Neuronal stem cell (in vitro differentiated cells): ENCODE data around the gene RALGAPA2.

ENCODE experiments used
- DNase-seq: peaks from one replicate; pipeline ENCODE4 v3.0.0-alpha.2; 2013; ENCODE audit warnings: low spot score
- H2AFZ ChIP-seq: one replicate; pipeline ENCODE4 v1.6.1; 2013; ENCODE audit warnings: mild to moderate bottlenecking, low read length, inconsistent platforms
- H2AK5ac ChIP-seq: 2 replicates; pipeline ENCODE4 v1.6.1; 2013; ENCODE audit warnings: low read depth, mild to moderate bottlenecking, inconsistent platforms, low read length, moderate library complexity, mixed read lengths
- H2BK120ac ChIP-seq: 2 replicates; pipeline ENCODE4 v1.6.1; 2013; ENCODE audit warnings: low read depth, mild to moderate bottlenecking, inconsistent platforms, low read length, moderate library complexity, mixed read lengths
- H2BK12ac ChIP-seq: one replicate; pipeline ENCODE4 v1.6.1; 2013; ENCODE audit warnings: low read length, inconsistent platforms
- H2BK15ac ChIP-seq: 2 replicates; pipeline ENCODE4 v1.6.1; 2013; ENCODE audit warnings: mild to moderate bottlenecking, low read length, inconsistent platforms, mixed read lengths
- H2BK5ac ChIP-seq: one replicate; pipeline ENCODE4 v1.6.1; 2013; ENCODE audit warnings: inconsistent platforms, mild to moderate bottlenecking, low read length, moderate library complexity
- H3K14ac ChIP-seq: one replicate; pipeline ENCODE4 v1.6.1; 2013; ENCODE audit warnings: low read length, inconsistent platforms
- H3K18ac ChIP-seq: 2 replicates; pipeline ENCODE4 v1.6.1; 2013; ENCODE audit warnings: low read length, inconsistent platforms
- H3K23ac ChIP-seq: 2 replicates; pipeline ENCODE4 v1.6.1; 2013; ENCODE audit warnings: low read depth, mild to moderate bottlenecking, mixed read lengths, low read length, inconsistent platforms; ENCODE audit not compliant: poor library complexity
- H3K27ac ChIP-seq: replicated peaks from 3 replicates; pipeline ENCODE4 v1.5.1; 2013; ENCODE audit warnings: low read length, inconsistent platforms
- H3K27me3 ChIP-seq, 3 experiments: 2 replicates each; pipeline ENCODE4 v1.6.1; 2013; ENCODE audit warnings: low read length in 3 of 3, mild to moderate bottlenecking in 2 of 3, inconsistent platforms in 1 of 3, low read depth in 1 of 3, mixed read lengths in 1 of 3, moderate library complexity in 1 of 3; ENCODE audit not compliant: control insufficient read depth in 3 of 3, insufficient read depth in 3 of 3
- H3K36me3 ChIP-seq, 2 donors: replicated peaks in 1 of 2; 2 replicates each; pipeline ENCODE4 v1.6.1; 2013; ENCODE audit warnings: low read length in 2 of 2; ENCODE audit not compliant: control insufficient read depth in 2 of 2, insufficient read depth in 2 of 2
- H3K4ac ChIP-seq: 2 replicates; pipeline ENCODE4 v1.6.1; 2013; ENCODE audit warnings: inconsistent platforms, mild to moderate bottlenecking, low read length, moderate library complexity
- H3K4me1 ChIP-seq, 2 donors: 1 replicate in 1 of 2; 2 replicates in 1 of 2; pipeline ENCODE4 v1.6.1; 2013; ENCODE audit warnings: low read length in 2 of 2, low read depth in 1 of 2; ENCODE audit not compliant: control insufficient read depth in 2 of 2, insufficient read depth in 1 of 2
- H3K4me2 ChIP-seq: one replicate; pipeline ENCODE4 v1.6.1; 2013; ENCODE audit warnings: mild to moderate bottlenecking, low read length, inconsistent platforms; ENCODE audit not compliant: insufficient read depth, poor library complexity, severe bottlenecking
- H3K4me3 ChIP-seq, 2 donors: 2 replicates each; pipeline ENCODE4 v1.5.1; 2013; ENCODE audit warnings: low read length in 2 of 2, mild to moderate bottlenecking in 2 of 2, inconsistent platforms in 1 of 2, moderate library complexity in 1 of 2
- H3K79me1 ChIP-seq: one replicate; pipeline ENCODE4 v1.6.1; 2013; ENCODE audit warnings: low read depth, mild to moderate bottlenecking, inconsistent platforms, low read length, moderate library complexity
- H3K9ac ChIP-seq: one replicate; pipeline ENCODE4 v1.6.1; 2013; ENCODE audit warnings: mild to moderate bottlenecking, low read depth, low read length, inconsistent platforms; ENCODE audit not compliant: poor library complexity
- H3K9me3 ChIP-seq, 2 donors: replicated peaks in 1 of 2; 2 replicates each; pipeline versions ENCODE3 to v1.6.1; 2013; ENCODE audit warnings: low read length in 2 of 2, mild to moderate bottlenecking in 2 of 2, inconsistent platforms in 1 of 2, low read depth in 1 of 2, mixed read lengths in 1 of 2, moderate library complexity in 1 of 2; ENCODE audit not compliant: control insufficient read depth in 2 of 2, insufficient read depth in 1 of 2
- H4K8ac ChIP-seq: one replicate; pipeline ENCODE4 v1.6.1; 2013; ENCODE audit warnings: low read depth, mild to moderate bottlenecking, inconsistent platforms, low read length, moderate library complexity
- H4K91ac ChIP-seq: one replicate; pipeline ENCODE4 v1.6.1; 2013; ENCODE audit warnings: low read length, low read depth, mild to moderate bottlenecking, inconsistent platforms; ENCODE audit not compliant: poor library complexity
- WGBS, 2 donors: extraction: QIAGEN DNeasy Blood & Tissue Kit; methylation state at CpG; one replicate each; pipeline ENCODE4 v1.1.7; 2013; ENCODE audit warnings: missing lambda C conversion rate in 2 of 2, mixed read lengths in 1 of 2; ENCODE audit not compliant: insufficient read length in 2 of 2, insufficient replicate concordance in 1 of 2; ENCODE audit errors: extremely low coverage in 2 of 2; 5-methylcytosine and 5-hydroxymethylcytosine counted together

The RALGAPA2 gene

DNA sequence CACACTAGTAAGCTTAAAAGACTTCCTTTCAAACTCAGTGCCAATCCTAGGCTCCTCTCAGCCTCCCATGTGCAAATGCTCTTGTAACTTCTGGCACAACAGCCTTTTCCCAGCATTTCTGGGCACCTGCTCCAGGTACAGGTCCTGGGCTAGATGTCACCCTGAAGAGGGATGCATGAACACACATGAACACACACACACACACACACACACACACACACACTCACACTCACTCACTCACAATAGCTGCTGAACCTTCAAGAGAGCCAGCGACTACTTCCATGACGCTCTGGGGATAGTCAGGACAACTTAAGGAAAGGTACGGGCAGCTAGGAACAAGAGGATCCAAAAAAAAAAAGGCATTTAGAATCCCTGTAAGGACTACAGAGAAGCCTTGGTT is 221.8 kb downstream of the RALGAPA2 start:
- Histone ChIP-seq H3K18ac (peak overlapping the region; percentile 1), H4K8ac (no peak overlapping the region), H2BK12ac (no peak overlapping the region), H3K9me3 (peaks cover 0 to 7% of the 10 kb centered on the region in 2 donors), H3K9ac (no peak overlapping the region), H3K4me2 (no peak overlapping the region), H3K4ac (no peak overlapping the region), H3K4me1 (peaks cover 16 to 46% of the 10 kb centered on the region in 2 donors), H2BK5ac (no peak overlapping the region), H3K14ac (no peak overlapping the region), H3K4me3 (no peak overlapping the region), H2BK120ac (no peak overlapping the region), H3K79me1 (no peaks in the 10 kb centered on the region), H4K91ac (no peak overlapping the region), H3K27me3 (no peaks in the 10 kb centered on the region), H2AFZ (no peak overlapping the region), H3K27ac (no peak overlapping the region), H2AK5ac (no peak overlapping the region), H2BK15ac (no peak overlapping the region), H3K23ac (no peak overlapping the region), H3K36me3 (no peaks in the 10 kb centered on the region)
- no peak for DNase-seq
- WGBS, 2 donors: no CpG with 5 or more reads among the region's 3 CpGs

DNA sequence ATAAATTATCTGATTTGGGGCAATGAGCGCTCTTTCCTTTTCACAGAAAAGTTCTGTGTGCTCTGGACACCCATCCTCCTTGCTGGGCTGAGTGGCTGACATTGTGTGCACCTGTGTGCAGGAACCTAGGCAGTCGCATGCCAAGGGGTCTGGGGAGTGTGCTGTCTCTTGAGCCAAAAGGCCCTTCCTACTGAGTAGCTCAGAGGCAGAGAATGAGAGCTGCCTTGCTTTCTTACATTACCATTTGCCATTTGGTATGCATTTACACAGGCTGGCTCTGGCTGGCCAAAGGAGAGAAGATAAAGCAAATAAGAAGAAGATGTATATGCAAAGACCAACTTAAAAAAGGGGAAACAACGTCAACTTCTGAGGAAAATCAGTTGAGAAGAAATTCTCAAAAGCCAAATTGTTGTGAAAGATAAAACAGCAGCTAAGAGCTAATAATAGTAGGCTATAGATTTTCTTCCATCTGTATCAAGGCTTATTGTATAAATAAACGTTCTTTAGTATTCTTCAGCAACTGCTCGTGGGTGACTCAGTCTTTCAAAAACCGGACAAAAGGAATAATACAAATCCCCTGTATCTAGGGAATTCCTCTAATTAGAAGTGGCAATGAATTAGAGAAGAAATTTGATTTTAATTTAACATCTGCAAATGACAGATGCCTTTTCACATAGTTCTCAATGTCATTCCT is 222.6 kb downstream of the RALGAPA2 start:
- no peak overlapping the region for H2BK12ac ChIP-seq
- no CpG with 5 or more reads among the region's 6 CpGs for WGBS, 2 donors
- peaks cover 0 to 7% of the 10 kb centered on the region in 2 donors for H3K9me3 ChIP-seq
- no peak overlapping the region for H2BK120ac ChIP-seq
- no peak overlapping the region for H4K91ac ChIP-seq
- H2BK15ac ChIP-seq: no peak overlapping the region
- H2AK5ac ChIP-seq: no peak overlapping the region
- no peak overlapping the region for H2BK5ac ChIP-seq
- no peak overlapping the region for H3K9ac ChIP-seq
- no peak overlapping the region for H3K4me3 ChIP-seq
- no peaks in the 10 kb centered on the region for H3K79me1 ChIP-seq
- H3K18ac ChIP-seq: no peak overlapping the region
- H2AFZ ChIP-seq: no peak overlapping the region
- H3K14ac ChIP-seq: no peak overlapping the region
- H3K27ac ChIP-seq: no peak overlapping the region
- peaks cover 16 to 46% of the 10 kb centered on the region in 2 donors for H3K4me1 ChIP-seq
- H4K8ac ChIP-seq: no peak overlapping the region
- H3K23ac ChIP-seq: no peak overlapping the region
- DNase-seq: no peak
- no peak overlapping the region for H3K4me2 ChIP-seq
- H3K4ac ChIP-seq: no peak overlapping the region
- H3K36me3 ChIP-seq: no peaks in the 10 kb centered on the region
- H3K27me3 ChIP-seq: no peaks in the 10 kb centered on the region

DNA sequence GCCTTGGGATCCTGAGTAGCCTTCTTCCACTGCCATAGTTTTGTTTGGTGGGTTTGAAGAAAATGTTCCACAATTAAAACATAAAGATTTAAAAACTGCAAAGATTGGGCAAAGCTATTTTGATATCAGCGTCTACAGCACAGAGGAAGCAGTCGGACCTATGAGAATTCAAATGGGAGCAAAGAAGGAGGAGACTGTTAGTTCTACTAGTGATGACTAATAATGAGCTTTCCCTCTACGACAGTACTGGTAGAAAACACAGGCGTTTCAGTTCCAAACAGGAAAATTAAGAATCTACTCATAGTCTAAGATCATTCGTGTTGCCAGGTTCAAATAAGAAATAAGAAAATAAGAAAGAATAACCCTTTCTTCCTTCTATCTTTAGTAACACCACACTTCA is 223.4 kb downstream of the RALGAPA2 start:
- Histone ChIP-seq H3K18ac (no peak overlapping the region), H3K4me3 (no peak overlapping the region), H2BK120ac (no peak overlapping the region), H3K27me3 (no peaks in the 10 kb centered on the region), H3K4me1 (peaks cover 16 to 46% of the 10 kb centered on the region in 2 donors), H3K4ac (no peak overlapping the region), H2BK12ac (no peak overlapping the region), H2AK5ac (no peak overlapping the region), H2AFZ (no peak overlapping the region), H3K23ac (no peak overlapping the region), H2BK5ac (no peak overlapping the region), H4K91ac (no peak overlapping the region), H3K9ac (no peak overlapping the region), H2BK15ac (no peak overlapping the region), H3K4me2 (no peak overlapping the region), H3K79me1 (no peaks in the 10 kb centered on the region), H3K9me3 (peaks cover 0 to 7% of the 10 kb centered on the region in 2 donors), H3K27ac (no peak overlapping the region), H4K8ac (no peak overlapping the region), H3K14ac (no peak overlapping the region), H3K36me3 (no peaks in the 10 kb centered on the region)
- no peak for DNase-seq
- no CpG with 5 or more reads among the region's 5 CpGs for WGBS, 2 donors

DNA sequence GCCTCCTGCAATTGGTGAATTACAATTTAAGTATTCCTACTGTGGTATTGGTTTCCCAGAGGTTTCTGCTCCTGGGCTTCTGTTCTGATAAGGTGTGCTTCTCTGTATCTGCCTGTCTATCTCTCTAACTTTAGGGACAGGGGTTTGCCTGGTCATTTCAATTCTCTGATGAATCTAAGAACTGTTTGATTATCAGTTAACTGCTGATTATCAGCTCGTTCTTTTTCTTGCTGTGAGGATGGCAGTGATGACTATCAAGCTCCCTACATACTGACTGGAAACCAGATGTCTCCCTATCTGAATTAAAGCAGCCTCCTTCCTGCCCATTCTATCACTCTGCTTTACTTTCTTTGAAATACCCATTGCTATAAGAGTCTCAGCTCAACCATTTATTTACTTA is 224.1 kb downstream of the RALGAPA2 start:
- peaks cover 0 to 7% of the 10 kb centered on the region in 2 donors for H3K9me3 ChIP-seq
- H2AK5ac ChIP-seq: no peak overlapping the region
- WGBS, 2 donors: no CpG with 5 or more reads among the region's 1 CpG
- H3K36me3 ChIP-seq: no peaks in the 10 kb centered on the region
- no peak for DNase-seq
- no peak overlapping the region for H2AFZ ChIP-seq
- no peak overlapping the region for H2BK15ac ChIP-seq
- H3K27ac ChIP-seq: no peak overlapping the region
- H3K4me1 ChIP-seq: peaks cover 16 to 41% of the 10 kb centered on the region in 2 donors
- no peak overlapping the region for H2BK5ac ChIP-seq
- no peaks in the 10 kb centered on the region for H3K79me1 ChIP-seq
- no peak overlapping the region for H2BK12ac ChIP-seq
- H3K23ac ChIP-seq: no peak overlapping the region
- H4K8ac ChIP-seq: no peak overlapping the region
- H3K27me3 ChIP-seq: no peaks in the 10 kb centered on the region
- no peak overlapping the region for H2BK120ac ChIP-seq
- no peak overlapping the region for H4K91ac ChIP-seq
- H3K4me2 ChIP-seq: no peak overlapping the region
- H3K9ac ChIP-seq: no peak overlapping the region
- H3K14ac ChIP-seq: no peak overlapping the region
- no peak overlapping the region for H3K18ac ChIP-seq
- H3K4ac ChIP-seq: no peak overlapping the region
- no peak overlapping the region for H3K4me3 ChIP-seq
